HG03457 (cell line): ENCODE measurements around the gene GUCY1A1.
A peak's percentile ranks its signal among the peaks of the same experiment; 100 is the strongest.
"Not testable (repeated sequence)": the region's sequence is repeated elsewhere in the genome, so short reads cannot be mapped to it uniquely, and the experiment has no call there.

Experiments used
- ATAC-seq: cut with Tn5 transposase; IDR thresholded peaks from one replicate; pipeline ENCODE4 v1.9.1; 2021; ENCODE audit warnings: moderate number of reproducible peaks; ENCODE audit not compliant: unreplicated experiment

GUCY1A1 gene, protein sequence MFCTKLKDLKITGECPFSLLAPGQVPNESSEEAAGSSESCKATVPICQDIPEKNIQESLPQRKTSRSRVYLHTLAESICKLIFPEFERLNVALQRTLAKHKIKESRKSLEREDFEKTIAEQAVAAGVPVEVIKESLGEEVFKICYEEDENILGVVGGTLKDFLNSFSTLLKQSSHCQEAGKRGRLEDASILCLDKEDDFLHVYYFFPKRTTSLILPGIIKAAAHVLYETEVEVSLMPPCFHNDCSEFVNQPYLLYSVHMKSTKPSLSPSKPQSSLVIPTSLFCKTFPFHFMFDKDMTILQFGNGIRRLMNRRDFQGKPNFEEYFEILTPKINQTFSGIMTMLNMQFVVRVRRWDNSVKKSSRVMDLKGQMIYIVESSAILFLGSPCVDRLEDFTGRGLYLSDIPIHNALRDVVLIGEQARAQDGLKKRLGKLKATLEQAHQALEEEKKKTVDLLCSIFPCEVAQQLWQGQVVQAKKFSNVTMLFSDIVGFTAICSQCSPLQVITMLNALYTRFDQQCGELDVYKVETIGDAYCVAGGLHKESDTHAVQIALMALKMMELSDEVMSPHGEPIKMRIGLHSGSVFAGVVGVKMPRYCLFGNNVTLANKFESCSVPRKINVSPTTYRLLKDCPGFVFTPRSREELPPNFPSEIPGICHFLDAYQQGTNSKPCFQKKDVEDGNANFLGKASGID

DNA sequence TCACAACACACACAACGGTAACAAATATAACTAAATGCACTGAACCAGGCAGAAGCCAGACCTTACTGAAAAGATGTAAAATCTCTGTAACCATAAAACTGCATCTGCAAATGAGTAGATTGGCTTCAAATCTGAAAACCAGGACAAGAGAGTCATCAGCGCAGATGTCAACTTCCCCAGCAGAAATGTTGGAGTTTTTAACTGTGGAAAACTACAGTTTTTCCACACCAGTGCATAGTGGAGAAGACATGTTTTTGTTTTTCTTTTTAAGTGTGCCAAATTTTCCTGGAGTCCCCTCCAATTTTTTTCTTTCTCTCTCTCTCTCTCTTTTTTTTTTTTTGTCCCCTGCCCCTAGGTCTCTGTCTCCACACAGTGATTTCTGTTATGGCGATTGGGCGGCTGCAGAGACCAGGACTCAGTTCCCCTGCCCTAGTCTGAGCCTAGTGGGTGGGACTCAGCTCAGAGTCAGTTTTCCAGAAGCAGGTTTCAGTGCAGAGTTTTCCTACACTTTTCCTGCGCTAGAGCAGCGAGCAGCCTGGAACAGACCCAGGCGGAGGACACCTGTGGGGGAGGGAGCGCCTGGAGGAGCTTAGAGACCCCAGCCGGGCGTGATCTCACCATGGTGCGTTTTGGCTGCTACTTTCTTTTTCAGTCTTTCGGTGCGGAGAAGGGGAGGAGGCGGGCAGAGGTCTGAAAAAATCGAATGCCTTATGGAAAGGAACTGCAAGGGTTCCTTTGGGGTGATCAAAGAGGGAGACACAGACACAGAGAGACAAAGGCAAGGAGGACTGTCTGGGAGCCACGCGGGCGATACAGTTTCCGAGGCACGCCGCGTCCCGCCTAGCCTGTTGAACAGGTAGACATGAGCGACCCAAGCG, at the start of gene GUCY1A1:
TSS of gene GUCY1A1 (plus strand) at position 505 of the 878 bp plus-strand sequence. CDS start 30,020 bp downstream, outside the sequence.
- no peak for ATAC-seq

DNA sequence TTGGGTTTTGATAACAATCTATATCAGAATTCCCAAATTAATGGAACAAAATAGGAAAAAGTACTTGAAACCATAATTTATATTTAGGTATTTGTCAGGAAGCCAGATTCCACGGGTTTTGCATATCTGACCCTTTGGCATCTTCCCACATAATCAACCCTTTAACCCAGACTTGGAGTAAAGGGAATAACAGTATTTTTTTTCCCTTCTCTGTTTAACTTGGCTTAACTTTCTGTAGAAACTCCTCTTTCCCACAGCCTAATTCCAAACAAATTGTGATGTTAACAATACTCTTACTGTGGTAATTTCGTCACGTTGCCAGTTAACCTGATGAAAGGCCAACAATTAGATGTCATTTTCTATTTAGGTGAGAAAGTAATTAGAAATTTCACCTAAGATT, 49.4 kb upstream of the GUCY1A1 start:
- ATAC-seq, result no peak

DNA sequence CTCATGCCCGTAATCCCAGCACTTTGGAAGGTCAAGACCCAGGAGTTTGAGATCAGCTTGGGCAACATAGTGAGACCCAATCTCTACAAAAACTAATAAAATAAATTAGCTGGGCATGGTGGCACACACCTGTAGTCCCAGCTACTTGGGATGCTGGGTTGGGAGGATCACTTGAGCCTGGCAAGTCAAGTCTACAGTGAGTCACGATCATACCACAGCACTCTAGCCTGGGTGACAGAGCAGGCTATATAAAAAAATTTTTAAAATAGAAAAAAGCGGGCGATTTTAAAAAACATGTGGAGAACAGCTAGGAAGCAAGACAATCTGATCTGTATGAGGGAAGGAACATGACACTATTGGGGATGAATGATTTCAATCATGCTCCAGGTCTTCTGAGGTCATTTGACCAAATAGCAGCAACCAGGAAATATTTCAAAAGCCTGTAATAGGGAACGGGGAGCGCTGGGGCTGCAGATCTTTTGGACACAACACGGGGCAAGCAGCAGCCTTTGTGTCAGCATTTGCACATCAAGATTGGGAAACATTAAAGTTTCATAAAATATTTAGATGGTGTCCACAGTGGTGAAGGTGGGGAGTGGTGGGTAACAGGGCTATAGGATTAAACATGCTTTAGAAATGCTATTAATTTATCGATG, 48.3 kb upstream of the GUCY1A1 start:
- ATAC-seq, result no peak

DNA sequence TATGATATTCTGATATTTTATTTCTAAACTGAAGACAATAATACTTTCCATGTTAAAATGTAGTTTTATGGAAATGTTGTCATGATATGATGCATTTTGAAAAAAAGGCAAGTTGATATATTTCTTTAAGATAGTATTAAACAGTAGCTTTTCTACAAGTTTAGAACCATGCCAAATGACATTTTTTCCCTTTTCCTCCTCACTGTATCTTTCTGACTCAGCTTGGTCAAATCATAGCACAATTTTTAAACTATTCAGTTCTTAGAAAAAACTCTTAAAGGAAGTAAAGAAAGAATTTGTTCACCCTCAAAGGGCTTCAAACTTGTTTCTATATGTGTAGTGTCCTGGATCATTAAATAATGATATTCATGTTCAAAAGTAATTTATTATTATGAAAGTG, 46.0 kb upstream of the GUCY1A1 start:
- no peak for ATAC-seq

DNA sequence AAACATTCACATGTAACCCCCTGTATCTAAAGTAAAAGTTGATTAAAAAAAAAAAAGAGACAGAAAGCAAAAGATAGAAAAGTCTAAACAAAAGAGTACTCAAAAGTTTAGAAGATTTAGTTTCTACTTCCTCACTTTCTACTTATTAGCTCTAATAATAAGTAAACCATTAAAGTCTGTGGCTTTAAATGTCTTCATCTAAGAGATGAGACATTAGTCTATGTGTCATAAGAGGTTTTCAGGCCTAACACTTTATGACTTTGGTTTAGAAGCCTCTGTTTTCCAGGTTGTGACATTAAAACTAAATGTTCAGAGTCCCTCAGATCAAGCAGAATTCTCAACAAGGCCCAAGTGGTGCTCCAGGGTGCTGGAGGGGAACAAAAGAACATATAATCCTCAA, 42.2 kb upstream of the GUCY1A1 start:
- peak; percentile 97 for ATAC-seq

DNA sequence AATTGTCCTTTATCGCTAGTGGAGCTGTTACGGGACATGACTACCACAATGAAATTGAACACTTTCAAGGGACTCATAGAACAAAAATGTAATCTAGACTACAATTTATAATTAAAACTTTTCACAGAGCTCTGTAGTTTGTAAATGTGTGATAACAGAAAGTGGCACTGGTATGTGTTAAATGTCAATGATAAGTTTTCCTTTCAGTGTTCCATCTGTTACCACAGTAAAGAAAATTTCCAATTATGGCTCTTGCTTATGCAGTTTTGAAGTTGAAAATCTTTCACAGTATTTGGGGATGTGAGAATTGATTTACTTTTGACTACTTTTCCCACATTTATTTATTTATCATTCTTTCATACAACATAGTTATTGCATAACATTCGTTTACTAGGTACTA, 40.1 kb upstream of the GUCY1A1 start:
- ATAC-seq, result no peak

DNA sequence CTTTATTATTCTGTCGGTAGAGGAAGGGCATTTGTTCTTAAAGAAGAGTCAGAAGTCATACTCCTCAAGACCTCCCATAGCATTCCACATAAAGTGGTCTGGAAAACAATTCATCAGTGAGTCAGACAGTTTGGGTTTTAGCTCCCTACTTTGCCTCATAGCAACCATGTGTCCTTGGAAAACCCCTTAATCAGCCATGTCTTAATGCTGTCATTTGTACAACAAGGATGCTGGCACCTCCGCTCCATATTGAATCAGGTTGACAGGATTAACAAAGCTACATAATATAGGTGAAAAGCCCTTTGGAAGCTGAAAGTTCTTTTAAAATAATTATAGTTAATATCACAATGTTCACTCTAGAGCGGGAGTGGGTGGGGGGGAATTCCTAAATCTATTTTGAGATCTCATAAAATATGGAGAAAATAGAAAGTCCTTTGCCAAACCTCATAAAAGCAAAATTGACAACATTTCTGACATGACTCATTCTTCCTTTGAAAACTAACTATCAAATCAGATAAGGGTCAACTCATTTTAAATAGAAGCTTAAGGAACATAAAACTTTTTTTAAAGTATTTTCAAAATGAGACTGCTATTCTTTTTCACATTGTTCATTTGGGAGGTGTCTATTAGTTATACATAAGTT, 37.3 kb upstream of the GUCY1A1 start:
- ATAC-seq, result no peak

DNA sequence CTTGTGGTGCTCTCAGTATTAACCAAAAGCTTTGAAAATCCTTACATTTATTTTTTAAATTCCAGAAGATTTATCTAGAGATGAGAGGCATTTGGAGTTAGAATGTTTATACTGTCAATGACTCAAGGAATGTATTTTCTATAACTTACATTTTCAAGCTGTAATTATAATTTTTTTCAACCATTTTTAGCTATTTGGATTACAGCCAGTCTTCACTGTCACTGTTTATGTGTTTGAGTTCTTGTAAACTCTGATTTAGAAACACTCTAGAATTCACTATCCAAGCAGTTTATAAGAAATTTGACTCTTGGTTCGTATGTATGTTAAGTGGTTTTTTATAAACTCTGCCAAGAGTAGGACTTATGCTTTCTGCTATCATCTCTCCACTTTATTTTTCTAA, 36.7 kb upstream of the GUCY1A1 start:
- no peak for ATAC-seq

DNA sequence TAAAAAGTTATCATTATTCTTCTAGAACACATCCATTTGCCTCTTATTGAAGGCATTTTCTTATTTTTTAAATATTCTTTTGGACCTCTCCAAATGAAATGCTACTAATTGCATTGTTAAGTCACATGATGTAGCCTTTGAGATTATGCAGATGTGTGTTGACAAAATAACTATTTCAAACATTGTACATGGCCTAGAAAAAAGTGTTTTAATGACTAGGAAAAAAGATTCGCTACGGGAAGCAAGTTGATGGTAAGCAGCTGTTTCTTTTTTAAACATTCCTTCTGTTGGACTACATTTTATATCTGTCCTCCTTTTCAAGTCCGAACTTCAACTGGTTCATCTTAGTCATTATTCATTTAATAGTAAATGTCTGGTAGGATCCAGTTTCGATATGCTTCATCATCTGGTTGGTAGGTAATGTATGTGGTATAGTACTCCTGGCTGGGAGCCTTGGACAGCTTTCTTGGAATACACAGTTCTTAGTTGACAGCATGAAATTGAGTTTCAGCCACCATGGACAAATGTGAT, 34.3 kb upstream of the GUCY1A1 start:
- ATAC-seq, result no peak

DNA sequence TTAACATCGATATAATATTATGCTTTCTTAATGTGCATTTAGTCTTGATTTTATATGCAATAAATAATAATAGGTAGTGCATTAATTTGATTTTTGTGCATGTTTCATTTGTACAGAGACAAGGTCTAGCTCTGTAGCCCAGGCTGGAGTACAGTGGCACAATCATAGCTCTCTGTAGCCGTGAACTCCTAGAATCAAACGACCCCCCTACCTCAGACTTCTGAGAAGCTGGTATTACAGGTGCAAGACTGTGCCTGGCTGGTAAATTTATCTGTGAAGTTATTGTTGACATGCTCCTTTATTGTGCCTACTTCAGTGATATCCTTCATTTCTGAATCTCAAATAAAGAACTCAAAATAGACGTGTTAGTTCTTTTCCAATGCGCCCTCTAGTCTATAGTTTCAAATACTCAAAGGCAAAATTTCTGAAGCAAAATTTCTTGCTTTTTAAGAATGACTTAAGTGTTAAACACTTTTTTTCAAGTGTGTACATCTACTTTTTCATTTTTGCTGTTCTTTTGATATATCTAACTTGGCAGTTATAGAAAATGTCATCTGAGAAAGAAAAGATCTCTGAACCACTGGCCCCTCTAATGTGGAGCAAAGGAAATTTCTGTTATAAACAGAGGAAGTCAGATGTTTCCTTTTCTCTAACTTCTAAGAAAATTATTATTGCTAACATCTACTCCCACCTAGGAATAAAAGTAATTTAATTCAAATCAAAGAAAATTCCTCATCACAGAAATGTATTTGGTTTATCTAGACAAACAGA, 28.3 kb upstream of the GUCY1A1 start:
- ATAC-seq, result no peak

DNA sequence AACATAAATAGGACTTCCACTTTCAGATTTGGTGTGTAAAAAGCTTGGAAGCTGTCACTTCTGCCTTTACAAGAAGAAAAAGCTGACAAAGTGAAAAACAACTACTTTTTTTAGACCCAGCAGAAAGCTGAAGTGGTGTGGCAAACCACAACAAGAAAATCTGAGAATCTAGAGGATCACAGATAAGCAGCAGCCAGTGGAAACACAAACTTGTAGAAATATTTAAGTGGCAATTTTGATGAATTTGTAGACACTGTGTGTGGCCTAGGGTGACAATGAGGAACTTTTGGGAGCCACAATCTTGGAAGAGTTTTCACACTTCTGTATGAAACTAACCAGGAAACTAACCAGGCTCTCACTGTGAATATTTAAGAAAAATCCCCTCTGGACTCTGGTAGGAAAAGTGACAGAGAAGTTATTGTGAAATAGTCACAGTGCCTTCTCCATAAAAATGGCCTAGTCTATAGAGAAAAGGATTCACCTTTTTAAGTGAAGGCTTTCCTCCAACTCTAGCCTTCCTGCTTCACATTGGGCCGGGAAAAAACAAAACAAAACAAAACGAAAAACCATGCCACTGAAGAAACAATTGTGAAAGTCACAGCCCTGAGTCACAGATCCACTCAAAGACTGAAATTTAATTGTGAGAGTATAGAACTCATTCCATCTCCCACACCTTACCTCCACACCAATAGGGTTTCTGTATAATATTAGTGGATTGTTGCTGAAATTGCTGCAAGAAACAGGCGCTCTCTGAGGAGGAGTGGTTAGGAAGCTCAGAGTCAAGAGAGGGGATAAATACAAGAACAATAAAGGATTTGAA, 26.7 kb upstream of the GUCY1A1 start:
- peak; percentile 85 for ATAC-seq

DNA sequence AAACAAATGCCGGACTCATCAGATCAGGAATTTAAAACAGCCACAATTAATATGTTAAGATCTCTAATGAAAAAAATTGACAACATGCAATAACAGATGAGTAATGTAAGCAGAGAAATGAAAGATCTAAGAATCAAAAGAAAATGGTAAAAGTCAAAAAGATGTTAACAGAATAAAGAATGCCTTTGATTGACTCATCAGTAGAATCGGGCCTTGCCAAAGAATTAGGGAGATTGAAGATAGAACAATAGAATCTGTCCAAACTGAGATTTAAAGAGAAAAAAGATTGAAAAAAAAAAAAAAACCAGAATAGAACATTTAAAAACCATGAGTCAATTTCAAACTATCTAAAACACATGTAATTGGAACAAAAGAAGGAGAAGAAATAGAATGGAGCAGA, 25.9 kb upstream of the GUCY1A1 start:
- no peak for ATAC-seq

DNA sequence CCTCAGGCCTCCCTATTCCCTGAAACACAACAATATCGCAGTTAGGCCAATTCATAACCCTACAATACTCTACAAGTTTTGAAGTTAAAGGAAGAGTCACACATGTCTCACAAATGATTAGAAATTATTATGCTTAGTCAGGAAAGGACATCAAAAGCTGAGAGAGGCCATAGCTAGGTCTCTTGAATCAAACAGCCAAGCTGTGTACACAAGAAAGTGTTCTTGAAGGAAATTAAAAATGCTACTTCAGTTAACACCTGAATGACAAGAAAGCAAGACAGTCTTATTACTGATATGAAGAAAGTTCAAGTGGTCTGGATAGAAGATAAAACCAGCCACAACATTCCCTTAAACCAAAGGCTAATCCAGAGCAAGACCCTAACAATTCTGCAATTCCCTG, 23.6 kb upstream of the GUCY1A1 start:
- ATAC-seq, result no peak

DNA sequence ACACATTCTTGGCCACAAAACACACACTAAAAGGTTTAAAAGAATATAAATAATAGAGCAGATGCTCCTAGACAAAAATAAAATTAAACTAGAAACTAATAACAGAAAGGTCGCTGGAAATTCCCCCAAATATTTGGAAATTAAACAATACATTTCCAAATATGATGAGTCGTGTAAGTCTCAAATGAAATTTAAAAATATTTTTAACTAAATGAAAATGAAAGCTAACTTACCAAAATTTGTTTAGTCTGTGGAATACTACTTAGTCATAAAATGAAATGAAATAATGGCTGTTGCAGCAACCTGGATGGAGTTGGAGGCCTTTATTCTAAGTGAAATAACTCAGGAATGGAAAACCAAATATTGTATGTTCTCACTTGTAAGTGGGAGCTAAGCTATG, 20.6 kb upstream of the GUCY1A1 start:
- ATAC-seq, result no peak

DNA sequence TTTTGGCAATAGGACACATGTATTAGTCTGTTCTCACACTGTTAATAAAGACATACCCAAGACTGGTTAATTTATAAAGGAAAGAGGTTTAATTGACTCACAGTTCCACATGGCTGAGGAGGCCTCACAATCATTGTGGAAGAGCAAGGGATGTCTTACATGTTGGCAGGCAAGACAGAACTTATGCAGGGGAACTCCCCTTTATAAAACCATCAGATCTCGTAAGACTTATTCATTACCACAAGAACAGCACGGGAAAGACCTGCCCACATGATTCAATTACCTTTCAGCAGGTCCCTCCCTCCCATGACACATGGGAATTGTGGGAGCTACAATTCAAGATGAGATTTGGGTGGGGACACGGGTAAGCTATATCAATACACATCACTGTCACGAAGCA, 15.9 kb upstream of the GUCY1A1 start:
- ATAC-seq, result not testable (repeated sequence)

DNA sequence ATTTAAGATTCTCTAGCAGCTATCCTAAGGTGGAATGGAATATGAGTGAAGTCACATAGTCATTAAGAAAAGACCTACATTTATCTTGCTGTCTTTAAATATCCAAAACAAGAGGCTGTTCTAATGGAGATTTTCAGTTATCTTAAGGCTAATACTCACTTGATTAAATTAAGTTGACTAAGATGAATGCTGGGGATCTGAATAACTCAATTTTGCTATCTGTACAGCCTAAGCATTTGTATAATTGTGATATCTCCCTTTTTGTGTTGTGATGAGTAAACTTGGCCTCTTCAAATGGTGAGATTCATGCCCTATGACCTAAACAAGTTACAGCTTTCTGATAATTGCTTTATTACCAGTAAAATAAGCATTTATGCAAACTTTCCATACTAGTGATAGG, 13.6 kb upstream of the GUCY1A1 start:
- ATAC-seq, result no peak

DNA sequence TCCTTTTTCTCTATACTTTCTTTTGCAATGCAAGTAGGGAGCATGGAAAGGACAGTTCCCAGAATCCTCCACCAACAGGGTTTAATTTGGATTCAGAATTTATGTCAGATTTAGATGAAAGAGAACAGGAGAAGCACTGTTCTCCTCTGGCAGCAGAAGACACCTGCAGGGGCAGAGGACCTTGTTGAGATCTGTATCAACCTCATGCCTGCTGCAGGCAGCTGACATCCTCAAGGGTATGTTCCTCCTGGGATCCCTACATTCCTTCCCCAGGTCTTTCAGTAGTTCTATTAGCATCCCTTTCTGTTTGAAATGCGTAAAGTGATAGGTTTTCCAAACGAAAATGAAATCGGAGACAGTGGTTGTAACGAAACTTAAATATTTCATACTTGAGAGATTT, 10.6 kb upstream of the GUCY1A1 start:
- ATAC-seq, result no peak

DNA sequence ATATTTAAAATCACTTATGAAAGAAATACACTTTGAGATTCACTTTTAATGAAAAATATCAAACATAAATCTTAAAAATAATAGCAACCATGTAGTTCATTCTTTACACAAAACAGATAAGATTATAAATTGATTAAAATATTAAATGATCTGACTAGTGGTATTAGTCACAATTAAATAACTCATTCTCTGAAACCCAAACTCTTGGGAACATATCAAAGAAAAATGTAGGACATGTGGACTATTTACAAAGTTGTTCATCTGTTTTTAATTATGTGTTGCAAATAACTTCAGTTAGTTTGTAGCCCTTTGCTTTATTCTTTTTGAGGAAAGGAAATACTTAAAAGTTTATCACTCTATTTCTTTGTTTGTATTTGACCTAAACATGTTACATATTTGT, 9.5 kb upstream of the GUCY1A1 start:
- ATAC-seq, result no peak
